Measurements from ENCODE around the gene KCNIP3. TPM values are rescaled to one million over a fixed set of nuclear protein-coding genes. Genes with fewer than 3 reads are reported as not detected.

KCNIP3 gene
- total RNA-seq, 1 experiment from 2014 or later, result 4.5 TPM

DNA sequence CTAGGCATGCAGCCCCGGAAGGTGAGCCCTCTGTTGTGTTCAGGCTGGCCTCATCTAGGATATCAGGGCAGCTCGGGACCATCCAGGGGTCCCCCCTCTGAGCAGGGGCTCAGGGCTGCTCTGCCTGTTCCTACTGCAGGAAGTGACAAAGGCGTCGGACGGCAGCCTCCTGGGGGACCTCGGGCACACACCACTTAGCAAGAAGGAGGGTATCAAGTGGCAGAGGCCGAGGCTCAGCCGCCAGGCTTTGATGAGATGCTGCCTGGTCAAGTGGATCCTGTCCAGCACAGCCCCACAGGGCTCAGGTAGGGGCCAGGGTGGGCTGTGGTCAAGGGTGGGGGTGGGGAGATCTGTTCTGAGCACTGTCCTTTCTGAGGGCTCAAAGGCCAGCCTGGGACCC is 13.1 kb downstream of the KCNIP3 start:
- no peak overlapping the region for H3K4me2 ChIP-seq

DNA sequence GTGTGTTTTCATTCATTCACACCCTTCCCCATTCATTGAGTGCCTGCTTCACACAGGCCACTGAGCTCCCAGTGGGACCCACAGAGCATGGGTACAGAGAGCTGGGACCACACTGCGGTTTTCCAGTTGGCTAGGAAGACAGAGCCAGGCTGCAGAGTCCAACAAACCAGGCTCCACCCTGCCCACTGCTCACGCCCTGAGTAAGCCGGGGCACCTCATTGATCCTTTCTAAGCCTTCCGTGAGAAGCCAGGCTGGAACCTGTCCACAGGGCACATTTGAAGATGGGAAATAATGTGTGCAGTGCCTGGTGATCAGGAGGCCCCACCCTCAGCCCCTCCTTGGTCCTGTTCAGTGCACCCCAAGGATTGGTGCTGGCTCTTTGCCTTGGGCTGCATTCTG is 13.5 kb downstream of the KCNIP3 start:
- no peak for TF ChIP-seq EZH2 (IDR thresholded peaks at IDR 0.05; ENCODE audit: low read depth)
- TF ChIP-seq, protein P1, sequence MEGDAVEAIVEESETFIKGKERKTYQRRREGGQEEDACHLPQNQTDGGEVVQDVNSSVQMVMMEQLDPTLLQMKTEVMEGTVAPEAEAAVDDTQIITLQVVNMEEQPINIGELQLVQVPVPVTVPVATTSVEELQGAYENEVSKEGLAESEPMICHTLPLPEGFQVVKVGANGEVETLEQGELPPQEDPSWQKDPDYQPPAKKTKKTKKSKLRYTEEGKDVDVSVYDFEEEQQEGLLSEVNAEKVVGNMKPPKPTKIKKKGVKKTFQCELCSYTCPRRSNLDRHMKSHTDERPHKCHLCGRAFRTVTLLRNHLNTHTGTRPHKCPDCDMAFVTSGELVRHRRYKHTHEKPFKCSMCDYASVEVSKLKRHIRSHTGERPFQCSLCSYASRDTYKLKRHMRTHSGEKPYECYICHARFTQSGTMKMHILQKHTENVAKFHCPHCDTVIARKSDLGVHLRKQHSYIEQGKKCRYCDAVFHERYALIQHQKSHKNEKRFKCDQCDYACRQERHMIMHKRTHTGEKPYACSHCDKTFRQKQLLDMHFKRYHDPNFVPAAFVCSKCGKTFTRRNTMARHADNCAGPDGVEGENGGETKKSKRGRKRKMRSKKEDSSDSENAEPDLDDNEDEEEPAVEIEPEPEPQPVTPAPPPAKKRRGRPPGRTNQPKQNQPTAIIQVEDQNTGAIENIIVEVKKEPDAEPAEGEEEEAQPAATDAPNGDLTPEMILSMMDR (conservative IDR thresholded peaks at IDR 0.05), result no peak
- no TSS peak for BruUV-seq (replicated peaks)
- no peaks in the 10 kb centered on the region for H3K9me2 ChIP-seq (ENCODE audit: insufficient read depth)
- intact Hi-C loops (cut with micrococcal nuclease; ENCODE audit: unreplicated experiment), result no loop called here
- no peaks in the 10 kb centered on the region for H3K27me3 ChIP-seq (ENCODE audit: insufficient read depth, low read depth)
- no peaks in the 10 kb centered on the region for H3K9me3 ChIP-seq (ENCODE audit: insufficient read depth, low read depth)
- peaks cover 40% of the 10 kb centered on the region for H3K4me1 ChIP-seq (replicated peaks; ENCODE audit: insufficient read depth)
- H3F3A ChIP-seq (ENCODE audit: insufficient read depth, low read depth), result peaks cover 16% of the 10 kb centered on the region
- CTCF ChIA-PET, result no interaction called here
- no peaks in the 10 kb centered on the region for H3K36me3 ChIP-seq (ENCODE audit: low read depth)
- DNase-seq, result no peak
- no peak overlapping the region for H3K4me3 ChIP-seq
- POLR2A ChIA-PET (ENCODE audit: unreplicated experiment), result interaction anchor here (0.6 kb wide), 1 partner anchor 80 kb away, joined by 4 read pairs; no protein-coding TSS in a partner anchor
- no peak overlapping the region for H3K4me2 ChIP-seq
- no peak overlapping the region for H2AFZ ChIP-seq
- no peaks in the 10 kb centered on the region for H3K79me2 ChIP-seq (ENCODE audit: low read depth)
- H4K20me1 ChIP-seq (ENCODE audit: insufficient read depth), result no peaks in the 10 kb centered on the region
- H3K27ac ChIP-seq, result no peak overlapping the region

More for the DNA sequence above, 13.1 kb downstream of the KCNIP3 start:
- Histone ChIP-seq H2AFZ (no peak overlapping the region), H3K4me3 (no peak overlapping the region), H3K4me1 (replicated peaks; ENCODE audit: insufficient read depth) (peaks cover 35% of the 10 kb centered on the region), H3K9me3 (ENCODE audit: insufficient read depth, low read depth) (no peaks in the 10 kb centered on the region), H3K27me3 (ENCODE audit: insufficient read depth, low read depth) (no peaks in the 10 kb centered on the region), H4K20me1 (ENCODE audit: insufficient read depth) (no peaks in the 10 kb centered on the region), H3K36me3 (ENCODE audit: low read depth) (no peaks in the 10 kb centered on the region), H3K9me2 (ENCODE audit: insufficient read depth) (no peaks in the 10 kb centered on the region), H3K27ac (no peak overlapping the region), H3K79me2 (ENCODE audit: low read depth) (no peaks in the 10 kb centered on the region), H3F3A (ENCODE audit: insufficient read depth, low read depth) (peaks cover 11% of the 10 kb centered on the region)
- ChIA-PET CTCF (no interaction called here), POLR2A (ENCODE audit: unreplicated experiment) (interaction anchor here (0.6 kb wide), 1 partner anchor 80 kb away, joined by 4 read pairs; no protein-coding TSS in a partner anchor)
- TF ChIP-seq, protein P1 (conservative IDR thresholded peaks at IDR 0.05), result no peak
- no peak for TF ChIP-seq EZH2 (IDR thresholded peaks at IDR 0.05; ENCODE audit: low read depth)
- intact Hi-C loops (cut with micrococcal nuclease; ENCODE audit: unreplicated experiment), result no loop called here
- no TSS peak for BruUV-seq (replicated peaks)
- no peak for DNase-seq

DNA sequence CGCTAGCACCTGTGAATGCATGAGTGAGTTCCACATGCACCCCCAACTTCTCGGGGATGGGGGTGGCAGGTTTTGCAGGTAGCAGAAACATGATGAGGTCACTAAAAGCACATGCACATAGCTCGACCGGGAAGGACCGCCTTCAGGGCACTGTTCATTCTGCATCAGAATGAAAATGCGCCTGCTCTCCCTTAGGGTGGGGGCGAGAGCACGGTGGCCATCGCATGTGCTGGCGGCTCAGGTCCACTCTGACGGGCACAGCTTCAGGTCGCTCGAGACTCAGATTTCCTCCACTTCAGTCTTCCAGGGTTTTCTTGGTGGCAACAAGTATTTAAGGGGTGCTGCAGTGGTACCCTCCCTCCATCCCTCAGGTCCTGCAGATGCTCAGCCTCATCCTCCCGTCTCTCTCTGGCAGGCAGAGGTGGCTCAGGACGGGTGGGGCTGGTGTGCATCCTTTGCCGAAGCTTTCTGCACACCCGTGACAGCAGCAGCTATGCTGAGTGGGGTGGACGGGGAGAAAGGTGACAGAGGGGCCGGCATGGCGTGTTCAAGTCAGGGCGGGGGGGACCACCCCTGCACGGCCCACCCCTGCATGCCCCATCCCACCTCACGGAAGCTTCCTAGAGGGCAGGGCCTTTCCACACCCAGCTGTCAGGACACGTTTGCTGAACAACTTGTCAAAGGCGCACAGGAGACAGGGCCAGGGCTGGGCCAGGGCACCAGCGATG is 14.8 kb downstream of the KCNIP3 start:
- Histone ChIP-seq H3K4me1 (replicated peaks; ENCODE audit: insufficient read depth) (peaks cover 53% of the 10 kb centered on the region), H3K9me2 (ENCODE audit: insufficient read depth) (no peaks in the 10 kb centered on the region), H3K36me3 (ENCODE audit: low read depth) (no peaks in the 10 kb centered on the region), H3F3A (ENCODE audit: insufficient read depth, low read depth) (peaks cover 29% of the 10 kb centered on the region), H3K79me2 (ENCODE audit: low read depth) (no peaks in the 10 kb centered on the region), H4K20me1 (ENCODE audit: insufficient read depth) (no peaks in the 10 kb centered on the region), H3K9me3 (ENCODE audit: insufficient read depth, low read depth) (no peaks in the 10 kb centered on the region), H3K4me3 (no peak overlapping the region), H3K4me2 (no peak overlapping the region), H3K27me3 (ENCODE audit: insufficient read depth, low read depth) (no peaks in the 10 kb centered on the region), H3K27ac (no peak overlapping the region), H2AFZ (no peak overlapping the region)
- ChIA-PET CTCF (interaction anchor here (0.6 to 0.8 kb wide), 3 partner anchors 26 to 89 kb away, joined by 3 to 7 read pairs (median 4); no protein-coding TSS in a partner anchor), POLR2A (ENCODE audit: unreplicated experiment) (interaction anchor here (0.5 to 0.9 kb wide), 2 partner anchors 11 to 1024 kb away, joined by 3 to 11 read pairs; partner anchors contain the start of gene NCAPH)
- BruUV-seq (replicated peaks), result no TSS peak
- intact Hi-C loops (cut with micrococcal nuclease; ENCODE audit: unreplicated experiment), result loop anchor here (2.0 kb wide), 1 partner anchor 15 kb away; the partner anchor contains the start of gene KCNIP3
- no peak for TF ChIP-seq EZH2 (IDR thresholded peaks at IDR 0.05; ENCODE audit: low read depth)
- TF ChIP-seq, protein P1 (conservative IDR thresholded peaks at IDR 0.05), result no peak
- DNase-seq, result no peak
